ENCODE data around the gene SERPINB1.

DNA sequence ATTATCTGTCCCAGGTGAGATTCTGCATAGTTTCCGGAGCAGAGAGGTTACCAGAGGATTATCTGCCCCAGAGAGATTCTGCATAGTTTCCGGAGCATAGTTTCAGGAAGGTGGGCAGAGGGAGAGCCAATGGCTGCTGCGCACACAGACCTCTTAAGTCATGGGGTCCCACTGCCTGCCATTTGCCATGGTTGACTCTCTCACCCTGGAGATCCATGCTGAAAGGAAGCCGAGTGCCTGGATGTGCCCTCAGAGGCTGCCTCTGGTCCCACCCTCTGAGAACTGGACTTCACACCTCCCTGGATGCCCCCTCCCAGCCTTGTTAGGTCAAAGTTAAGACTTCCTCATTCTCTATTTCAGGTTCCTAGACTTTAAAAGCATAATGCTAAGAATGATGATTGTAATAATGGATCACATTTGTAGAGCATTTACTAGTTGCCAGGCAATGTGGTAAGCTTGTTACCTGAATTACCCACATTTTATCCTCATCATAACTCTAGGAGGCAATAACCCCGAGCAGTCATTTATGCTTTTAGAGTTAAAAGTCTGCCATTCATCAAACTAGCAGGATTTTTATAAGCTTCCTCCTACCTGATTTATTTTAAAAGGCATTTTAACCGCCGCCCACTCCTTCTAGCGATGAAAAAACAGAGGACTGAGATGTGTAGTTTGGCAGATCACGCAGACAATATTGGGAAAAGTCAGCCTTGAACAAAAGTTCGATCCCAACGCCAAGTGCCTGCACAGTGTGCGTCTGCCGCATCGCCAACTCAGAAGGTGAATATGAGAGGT is 49.5 kb upstream of the SERPINB1 start:
- TF ChIP-seq POLR2AphosphoS5 (IDR thresholded peaks at IDR 0.05; ENCODE audit: low read depth), result no peak
- TF ChIP-seq, protein P1, sequence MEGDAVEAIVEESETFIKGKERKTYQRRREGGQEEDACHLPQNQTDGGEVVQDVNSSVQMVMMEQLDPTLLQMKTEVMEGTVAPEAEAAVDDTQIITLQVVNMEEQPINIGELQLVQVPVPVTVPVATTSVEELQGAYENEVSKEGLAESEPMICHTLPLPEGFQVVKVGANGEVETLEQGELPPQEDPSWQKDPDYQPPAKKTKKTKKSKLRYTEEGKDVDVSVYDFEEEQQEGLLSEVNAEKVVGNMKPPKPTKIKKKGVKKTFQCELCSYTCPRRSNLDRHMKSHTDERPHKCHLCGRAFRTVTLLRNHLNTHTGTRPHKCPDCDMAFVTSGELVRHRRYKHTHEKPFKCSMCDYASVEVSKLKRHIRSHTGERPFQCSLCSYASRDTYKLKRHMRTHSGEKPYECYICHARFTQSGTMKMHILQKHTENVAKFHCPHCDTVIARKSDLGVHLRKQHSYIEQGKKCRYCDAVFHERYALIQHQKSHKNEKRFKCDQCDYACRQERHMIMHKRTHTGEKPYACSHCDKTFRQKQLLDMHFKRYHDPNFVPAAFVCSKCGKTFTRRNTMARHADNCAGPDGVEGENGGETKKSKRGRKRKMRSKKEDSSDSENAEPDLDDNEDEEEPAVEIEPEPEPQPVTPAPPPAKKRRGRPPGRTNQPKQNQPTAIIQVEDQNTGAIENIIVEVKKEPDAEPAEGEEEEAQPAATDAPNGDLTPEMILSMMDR (conservative IDR thresholded peaks at IDR 0.05; ENCODE audit: low read depth in 2 of 2), result no peak
- TF ChIP-seq JUNB (IDR thresholded peaks at IDR 0.05; ENCODE audit: unreplicated experiment), result no peak
- no peak for TF ChIP-seq EZH2phosphoT487 (IDR thresholded peaks at IDR 0.05; ENCODE audit: unreplicated experiment)
- TF ChIP-seq, protein P2, sequence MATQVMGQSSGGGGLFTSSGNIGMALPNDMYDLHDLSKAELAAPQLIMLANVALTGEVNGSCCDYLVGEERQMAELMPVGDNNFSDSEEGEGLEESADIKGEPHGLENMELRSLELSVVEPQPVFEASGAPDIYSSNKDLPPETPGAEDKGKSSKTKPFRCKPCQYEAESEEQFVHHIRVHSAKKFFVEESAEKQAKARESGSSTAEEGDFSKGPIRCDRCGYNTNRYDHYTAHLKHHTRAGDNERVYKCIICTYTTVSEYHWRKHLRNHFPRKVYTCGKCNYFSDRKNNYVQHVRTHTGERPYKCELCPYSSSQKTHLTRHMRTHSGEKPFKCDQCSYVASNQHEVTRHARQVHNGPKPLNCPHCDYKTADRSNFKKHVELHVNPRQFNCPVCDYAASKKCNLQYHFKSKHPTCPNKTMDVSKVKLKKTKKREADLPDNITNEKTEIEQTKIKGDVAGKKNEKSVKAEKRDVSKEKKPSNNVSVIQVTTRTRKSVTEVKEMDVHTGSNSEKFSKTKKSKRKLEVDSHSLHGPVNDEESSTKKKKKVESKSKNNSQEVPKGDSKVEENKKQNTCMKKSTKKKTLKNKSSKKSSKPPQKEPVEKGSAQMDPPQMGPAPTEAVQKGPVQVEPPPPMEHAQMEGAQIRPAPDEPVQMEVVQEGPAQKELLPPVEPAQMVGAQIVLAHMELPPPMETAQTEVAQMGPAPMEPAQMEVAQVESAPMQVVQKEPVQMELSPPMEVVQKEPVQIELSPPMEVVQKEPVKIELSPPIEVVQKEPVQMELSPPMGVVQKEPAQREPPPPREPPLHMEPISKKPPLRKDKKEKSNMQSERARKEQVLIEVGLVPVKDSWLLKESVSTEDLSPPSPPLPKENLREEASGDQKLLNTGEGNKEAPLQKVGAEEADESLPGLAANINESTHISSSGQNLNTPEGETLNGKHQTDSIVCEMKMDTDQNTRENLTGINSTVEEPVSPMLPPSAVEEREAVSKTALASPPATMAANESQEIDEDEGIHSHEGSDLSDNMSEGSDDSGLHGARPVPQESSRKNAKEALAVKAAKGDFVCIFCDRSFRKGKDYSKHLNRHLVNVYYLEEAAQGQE (IDR thresholded peaks at IDR 0.05; ENCODE audit: unreplicated experiment), result no peak
- TF ChIP-seq EZH2 (IDR thresholded peaks at IDR 0.05; ENCODE audit: low read depth, unreplicated experiment), result no peak
- TF ChIP-seq CREB1 (CRISPR knock-in tag; IDR thresholded peaks at IDR 0.05; ENCODE audit: low read depth), result no peak

Data from GM23338 (cell line).